D721Med (cell line): Measurements from ENCODE around the gene NCF1.
"Not testable (repeated sequence)": the region's sequence is repeated elsewhere in the genome, so short reads cannot be mapped to it uniquely, and the experiment has no call there.

Source experiments
- DNase-seq: peaks from one replicate; pipeline ENCODE4 v3.0.0; 2011; ENCODE audit warnings: low spot score; ENCODE audit not compliant: insufficient read length
- FAIRE-seq: peaks from 2 replicates; lab custom pipeline; 2011; peaks lifted over from hg19 to GRCh38; lab: Jason Lieb, UNC

Gene NCF1

DNA sequence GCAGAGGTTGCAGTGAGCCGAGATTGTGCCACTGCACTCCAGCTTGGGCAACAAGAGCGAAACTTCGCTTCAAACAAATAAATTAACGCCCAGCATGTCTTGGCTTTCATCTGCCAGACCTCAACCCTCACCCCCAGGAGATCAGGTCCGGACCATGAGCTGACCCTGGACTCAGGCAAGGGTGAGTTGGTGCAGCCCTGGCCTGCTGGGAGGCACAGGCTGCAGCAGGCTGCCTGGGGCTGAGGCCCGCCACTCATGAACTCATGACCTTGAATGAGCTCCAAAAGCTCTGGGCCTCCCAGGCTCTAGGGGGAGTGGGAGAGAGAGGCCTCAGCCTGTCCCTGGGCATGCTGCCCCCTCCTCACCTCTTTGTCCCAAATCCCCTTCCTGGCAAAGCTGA lies 1.7 kb upstream of the NCF1 start:
- DNase-seq, FAIRE-seq: not testable (repeated sequence)

DNA sequence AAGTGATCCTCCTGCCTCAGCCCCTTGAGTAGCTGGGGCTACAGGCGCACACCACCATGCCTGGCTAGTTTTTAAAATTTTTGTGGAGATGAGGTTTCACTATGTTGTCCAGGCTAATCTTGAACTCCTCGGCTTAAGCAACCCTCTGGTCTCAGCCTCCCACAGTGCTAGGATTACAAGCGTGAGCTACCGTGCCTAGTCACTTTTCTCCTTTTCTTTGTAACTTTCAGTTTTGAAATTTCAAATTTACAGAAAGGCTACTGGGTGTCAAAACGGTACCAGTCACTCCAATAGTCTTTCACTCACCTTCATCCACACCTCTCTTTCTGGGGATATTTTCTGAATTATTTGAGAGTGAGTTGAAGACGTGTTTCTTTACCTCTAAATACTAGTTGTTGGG lies 1.3 kb downstream of the NCF1 start:
- not testable (repeated sequence) for FAIRE-seq, DNase-seq

DNA sequence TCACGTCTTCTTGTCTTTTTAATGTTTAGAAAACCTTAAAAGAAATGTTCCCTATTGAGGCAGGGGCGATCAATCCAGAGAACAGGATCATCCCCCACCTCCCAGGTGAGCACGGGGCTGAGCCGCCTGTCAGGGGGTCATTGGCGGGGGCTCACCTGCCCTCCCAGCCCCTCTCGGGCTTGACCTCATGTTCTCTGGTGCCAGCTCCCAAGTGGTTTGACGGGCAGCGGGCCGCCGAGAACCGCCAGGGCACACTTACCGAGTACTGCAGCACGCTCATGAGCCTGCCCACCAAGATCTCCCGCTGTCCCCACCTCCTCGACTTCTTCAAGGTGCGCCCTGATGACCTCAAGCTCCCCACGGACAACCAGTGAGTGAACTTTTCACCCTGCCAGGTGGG lies 5.2 kb downstream of the NCF1 start:
- DNase-seq, FAIRE-seq: not testable (repeated sequence)

DNA sequence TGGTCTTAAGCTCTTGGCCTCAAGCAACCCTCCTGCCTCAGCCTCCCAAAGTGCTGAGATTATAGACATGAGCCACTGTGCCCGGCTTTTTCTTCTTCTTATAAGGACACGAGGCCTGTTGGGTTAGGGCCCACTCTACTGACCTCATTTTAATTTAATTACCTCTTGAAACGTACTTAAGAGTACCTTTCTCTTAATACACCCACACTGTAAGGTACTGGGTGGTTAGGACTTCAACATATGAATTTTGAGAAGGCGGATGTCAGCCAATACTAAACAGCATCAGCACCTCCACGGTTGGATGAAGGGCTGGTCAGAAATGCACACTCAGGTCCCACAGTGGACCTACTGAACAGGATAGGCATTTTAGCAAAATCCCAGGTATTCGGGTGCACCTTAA lies 7.9 kb downstream of the NCF1 start:
- not testable (repeated sequence) for DNase-seq, FAIRE-seq

DNA sequence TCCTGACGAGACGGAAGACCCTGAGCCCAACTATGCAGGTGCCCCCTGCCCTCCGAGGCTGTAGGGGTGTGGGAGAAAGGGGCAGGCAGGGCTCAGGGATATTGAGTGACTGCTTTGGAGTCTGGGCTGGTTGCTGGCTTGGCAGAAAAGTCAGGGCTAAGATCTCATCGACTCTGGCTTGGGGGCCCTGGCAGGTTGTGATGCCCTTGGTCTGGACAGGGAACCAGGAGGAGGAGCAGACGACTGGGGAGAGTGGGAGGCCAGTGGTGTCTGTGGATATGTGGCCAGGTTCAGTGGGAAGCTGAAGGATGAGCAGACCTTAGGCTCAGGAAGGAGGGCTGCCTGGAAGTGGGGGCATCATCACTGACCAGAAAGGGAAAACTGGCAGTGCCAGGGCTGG lies 9.8 kb downstream of the NCF1 start:
- DNase-seq, FAIRE-seq: not testable (repeated sequence)

DNA sequence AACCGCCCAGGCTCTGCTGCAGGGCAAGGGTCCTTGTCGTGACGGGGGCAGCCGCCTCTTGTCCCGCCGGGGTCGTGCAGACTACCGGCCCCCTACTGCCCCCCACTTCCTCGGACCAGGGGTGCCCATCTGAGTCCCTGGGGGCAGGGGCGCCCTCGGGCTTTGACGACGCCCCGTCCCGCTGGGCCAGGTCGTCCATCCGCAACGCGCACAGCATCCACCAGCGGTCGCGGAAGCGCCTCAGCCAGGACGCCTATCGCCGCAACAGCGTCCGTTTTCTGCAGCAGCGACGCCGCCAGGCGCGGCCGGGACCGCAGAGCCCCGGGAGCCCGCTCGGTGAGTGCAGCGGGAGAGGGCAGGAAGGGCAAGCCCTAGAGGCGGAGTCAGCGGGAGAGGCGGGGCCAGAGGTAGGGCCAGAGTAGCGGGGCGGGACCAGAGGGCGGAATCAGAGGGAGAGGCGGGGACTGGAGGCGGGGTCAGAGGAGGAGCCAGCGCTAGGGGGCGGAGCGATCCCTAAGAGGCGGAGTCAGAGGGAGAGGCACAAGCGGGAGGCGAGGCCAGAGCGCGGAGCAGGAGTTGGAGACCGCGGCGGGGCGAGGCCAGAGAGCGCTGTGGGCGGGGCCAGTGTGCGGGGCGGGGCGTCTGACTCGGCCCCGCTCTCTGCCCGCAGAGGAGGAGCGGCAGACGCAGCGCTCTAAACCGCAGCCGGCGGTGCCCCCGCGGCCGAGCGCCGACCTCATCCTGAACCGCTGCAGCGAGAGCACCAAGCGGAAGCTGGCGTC lies 14.7 kb downstream of the NCF1 start:
- not testable (repeated sequence) for FAIRE-seq, DNase-seq

DNA sequence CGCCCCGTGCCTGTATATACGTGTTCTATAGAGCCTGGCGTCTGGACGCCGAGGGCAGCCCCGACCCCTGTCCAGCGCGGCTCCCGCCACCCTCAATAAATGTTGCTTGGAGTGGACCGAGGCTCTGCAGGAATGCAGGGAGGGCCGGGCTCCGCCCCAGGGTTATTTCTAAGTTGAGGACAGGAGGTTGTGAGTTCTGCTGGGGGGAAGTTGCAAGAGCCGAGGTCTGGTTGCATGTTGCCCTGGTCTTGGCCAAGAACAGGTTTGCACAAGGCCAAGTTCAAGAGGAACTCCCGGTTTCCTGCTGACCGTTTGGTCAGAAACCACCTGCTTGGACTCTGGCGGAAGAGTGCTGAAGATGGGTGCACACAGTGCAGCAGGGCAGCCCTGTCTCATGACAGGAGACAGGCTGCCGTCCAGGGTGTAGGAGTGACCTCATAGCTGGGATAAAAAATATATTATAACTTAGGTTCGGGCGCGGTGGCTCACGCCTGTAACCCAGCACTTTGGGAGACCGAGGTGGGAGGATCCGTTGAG lies 15.5 kb downstream of the NCF1 start:
- not testable (repeated sequence) for DNase-seq, FAIRE-seq

DNA sequence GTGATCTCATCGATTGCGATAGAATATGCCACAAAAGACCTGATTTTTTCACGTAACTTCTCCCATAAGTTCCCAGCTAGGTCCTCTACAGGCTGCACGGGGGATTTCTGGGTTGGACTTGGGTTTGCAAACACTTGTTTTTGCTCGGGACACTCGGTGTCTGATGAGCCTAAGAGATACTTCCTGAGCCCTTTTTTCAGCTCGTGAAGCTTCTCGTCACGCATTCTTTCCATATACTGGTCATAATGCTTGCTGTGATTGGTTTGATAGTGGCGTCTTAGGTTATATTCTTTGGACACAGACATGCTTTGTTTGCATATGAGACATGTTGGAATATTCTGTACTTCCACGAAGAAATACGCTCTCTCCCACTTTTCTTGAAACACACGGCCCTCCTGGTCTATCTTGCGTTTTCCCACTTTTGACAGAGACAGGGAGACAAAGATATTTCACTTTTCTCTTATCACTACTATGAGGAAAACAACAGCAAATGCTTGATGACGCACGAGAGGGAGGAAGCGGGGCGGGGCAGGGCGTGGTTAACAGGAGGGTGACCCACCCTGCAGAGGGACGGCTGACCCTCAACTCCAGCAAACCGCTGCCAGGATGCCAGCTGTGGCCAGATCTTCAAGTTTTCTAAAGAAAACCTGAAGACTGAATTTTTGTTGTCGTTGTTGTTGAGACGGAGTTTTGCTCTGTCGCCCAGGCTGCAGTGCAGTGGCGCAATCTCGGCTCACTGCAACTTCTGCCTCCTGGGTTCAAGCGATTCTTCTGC lies 24.2 kb downstream of the NCF1 start:
- not testable (repeated sequence) for DNase-seq, FAIRE-seq

DNA sequence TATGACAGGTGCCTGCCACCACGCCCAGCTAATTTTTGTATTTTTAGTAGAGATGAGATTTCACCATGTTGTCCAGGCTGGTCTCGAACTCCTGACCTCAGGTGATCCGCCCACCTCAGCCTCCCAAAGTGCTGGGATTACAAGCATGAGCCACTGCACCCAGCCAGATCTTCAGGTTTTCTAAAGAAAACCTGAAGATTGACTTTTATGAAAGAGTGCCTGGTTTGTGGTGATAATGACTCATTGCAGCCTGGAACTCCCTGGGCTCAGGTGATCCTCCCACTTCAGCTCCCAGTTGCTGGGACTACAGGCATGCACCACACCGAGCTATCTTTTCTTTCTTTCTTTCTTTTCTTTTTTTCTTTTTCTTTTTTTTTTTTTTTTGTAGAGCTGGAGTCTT lies 24.8 kb downstream of the NCF1 start:
- FAIRE-seq, DNase-seq: not testable (repeated sequence)

DNA sequence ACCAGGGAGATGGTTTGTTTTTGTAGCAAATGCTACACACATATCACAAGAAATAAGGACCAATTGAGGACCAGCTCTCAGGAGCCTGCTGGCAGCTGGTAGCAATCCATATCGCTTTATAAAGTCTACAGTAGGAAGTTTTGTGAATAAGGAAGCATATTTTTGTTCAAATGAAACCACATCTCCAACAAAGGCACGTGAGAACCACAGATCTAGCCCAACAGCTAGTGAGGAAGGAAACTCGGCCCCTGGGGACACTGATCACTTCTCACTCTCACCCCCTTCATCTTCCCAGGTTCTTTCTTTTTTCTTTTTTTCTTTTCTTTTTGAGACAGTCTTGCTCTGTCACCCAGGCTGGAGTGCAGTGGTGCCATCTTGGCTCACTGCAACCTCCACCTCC lies 42.1 kb downstream of the NCF1 start:
- not testable (repeated sequence) for FAIRE-seq

DNA sequence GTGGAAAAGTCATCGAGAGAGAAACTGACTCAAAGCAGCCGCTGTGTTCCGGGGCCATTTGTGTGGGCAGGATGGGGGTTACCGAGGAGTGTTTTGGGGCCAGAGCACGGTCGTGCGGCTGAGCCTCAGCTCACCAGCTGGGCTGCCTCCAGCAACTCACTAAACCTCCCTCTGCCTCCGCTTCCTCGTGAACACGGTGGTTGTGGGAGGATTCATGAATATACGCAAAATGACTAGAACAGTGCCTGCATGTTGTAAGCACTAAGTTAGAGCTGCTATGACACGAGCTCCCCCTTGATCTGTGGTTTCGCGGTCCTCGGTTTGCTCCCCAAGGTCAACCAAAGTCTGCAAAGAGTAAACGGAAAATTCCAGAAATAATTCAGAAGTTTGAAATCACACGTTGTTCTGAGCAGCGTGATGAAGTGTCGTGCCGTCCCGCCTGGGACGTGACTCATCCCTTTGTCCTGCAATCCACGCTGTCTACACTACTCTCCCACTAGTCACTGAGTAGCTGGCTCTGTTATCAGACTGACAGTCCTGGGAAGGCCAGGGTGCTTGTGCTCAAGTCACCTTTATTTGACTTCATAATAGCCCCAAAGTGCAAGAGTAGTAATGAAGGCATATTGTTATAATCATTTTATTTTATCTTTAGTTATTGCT lies 46.5 kb downstream of the NCF1 start:
- FAIRE-seq, DNase-seq: not testable (repeated sequence)

More for the DNA sequence above, 42.1 kb downstream of the NCF1 start:
- DNase-seq = not testable (repeated sequence)

DNA sequence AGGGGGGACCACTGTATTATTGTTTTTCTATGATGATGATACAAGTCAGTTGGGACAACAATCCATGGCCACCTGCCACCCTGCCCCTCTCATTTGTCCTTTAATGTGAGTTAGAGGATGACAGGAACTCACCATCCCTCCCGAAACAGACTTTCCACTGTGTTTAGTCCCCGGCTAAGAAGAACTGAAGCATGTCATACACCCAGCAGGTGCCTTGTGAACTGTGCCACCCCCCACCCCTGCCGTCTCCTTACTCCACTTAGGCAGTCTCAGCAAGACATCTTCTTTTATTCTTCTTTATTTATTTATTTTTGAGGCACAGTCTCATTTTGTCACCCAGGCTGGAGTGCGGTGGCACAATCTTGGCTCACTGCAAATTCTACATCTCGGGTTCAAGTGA lies 47.4 kb downstream of the NCF1 start:
- not testable (repeated sequence) for FAIRE-seq

DNA sequence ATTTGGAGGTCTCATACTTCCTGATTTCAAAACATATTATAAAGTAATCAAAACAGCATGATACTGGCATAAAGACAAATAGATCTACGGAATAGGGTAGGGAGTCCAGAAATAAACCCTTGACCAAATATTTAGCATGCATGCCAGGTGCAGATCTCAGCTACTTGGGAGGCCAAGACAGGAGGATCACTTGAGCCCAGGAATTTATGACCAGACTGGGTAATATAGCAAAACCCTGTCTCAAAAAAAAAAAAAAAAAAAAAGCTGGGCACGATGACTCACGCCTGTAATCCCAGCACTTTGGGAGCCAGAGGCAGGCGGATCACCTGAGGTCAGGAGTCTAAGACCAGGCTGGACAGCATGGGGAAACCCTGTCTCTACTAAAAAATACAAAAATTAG lies 56.1 kb downstream of the NCF1 start:
- not testable (repeated sequence) for DNase-seq, FAIRE-seq

More for the DNA sequence above, 47.4 kb downstream of the NCF1 start:
- not testable (repeated sequence) for DNase-seq

DNA sequence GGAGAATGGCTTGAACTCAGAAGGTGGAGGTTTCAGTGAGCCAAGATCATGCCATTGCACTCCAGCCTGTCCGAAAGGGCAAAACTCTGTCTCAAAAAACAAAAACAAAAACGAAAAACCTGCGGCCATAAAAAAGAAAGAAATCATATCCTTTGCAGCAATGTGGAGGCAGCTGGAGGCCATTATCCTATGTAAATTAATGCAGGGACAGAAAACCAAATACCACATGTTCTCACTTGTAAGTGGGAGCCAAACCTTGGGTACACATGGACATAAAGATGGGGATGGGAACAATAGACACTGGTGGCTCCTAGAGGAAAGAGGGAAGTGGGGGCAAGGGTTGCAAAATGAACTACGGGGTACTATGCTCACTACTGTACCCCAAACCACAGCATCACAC lies 56.6 kb downstream of the NCF1 start:
- DNase-seq, FAIRE-seq: not testable (repeated sequence)
